Astrocyte of the hippocampus (primary cell): ENCODE data around the gene ARHGEF40.
"Not testable (repeated sequence)": the region's sequence is repeated elsewhere in the genome, so short reads cannot be mapped to it uniquely, and the experiment has no call there.

ENCODE experiments used
- DNase-seq: peaks from one replicate; pipeline ENCODE4 v3.0.0; 2011; ENCODE audit warnings: low read depth, low spot score

The ARHGEF40 gene

DNA sequence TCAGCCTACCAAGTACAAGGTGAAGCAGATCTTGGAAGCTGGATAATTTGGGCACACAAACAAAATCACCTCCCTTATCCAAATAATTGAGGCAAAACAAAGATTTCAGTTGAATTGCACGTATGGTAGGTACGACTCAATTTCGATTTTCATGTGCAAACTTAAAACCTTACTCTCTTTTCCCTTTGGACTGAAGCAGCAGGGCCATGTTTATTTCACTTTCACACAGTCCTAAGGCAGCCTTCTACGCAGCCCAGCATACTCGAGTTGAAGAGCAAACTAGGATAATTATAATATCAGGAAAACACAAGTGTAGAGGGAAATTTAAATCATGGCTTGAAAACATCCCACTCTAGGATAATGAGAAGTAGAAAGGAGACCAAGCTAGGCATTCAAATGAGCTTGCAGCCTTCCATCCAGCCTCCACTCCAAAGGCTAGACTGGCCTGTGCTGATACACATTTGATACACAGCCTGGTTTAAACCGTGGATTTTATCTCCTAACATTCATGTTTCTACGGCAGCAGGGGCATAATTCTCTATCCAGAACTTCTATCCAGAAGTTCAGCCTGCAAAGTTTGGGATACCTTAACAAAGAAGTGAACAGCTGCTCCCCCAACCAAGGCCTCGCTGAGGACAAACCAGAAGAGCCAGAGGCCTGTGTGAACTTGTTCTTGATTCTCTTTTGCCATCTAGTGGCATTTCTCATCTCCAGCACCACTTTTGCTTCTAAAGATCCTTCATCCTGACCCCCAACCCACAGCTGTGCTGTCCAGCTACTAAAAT, 30.3 kb upstream of the ARHGEF40 start:
- peak; percentile 74 for DNase-seq

DNA sequence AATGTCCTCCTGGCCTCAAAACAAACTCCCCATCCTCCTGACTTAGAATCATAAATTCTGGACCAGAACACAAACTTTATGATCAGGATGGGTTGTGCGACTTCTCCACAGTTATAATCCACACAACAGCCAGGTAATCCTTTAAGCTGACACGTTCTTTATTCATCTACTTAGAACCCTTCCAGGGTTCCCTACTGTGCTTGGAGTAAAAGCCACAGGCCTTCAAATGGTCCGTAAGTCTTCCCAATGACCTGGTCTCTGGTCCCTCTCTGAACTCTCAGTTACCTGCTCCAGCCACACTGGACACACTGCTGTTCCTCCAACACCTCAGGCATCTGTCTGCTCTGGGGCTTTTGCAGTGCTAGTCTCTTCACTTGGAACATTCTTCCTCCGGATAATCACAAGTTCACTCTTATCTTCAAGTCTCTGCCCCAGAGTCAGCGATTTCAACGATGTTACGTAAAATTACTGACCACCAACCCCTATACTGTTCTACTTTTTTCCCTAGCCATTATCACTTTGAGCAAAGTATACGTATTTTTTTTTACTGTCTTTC, 29.7 kb upstream of the ARHGEF40 start:
- no peak for DNase-seq

DNA sequence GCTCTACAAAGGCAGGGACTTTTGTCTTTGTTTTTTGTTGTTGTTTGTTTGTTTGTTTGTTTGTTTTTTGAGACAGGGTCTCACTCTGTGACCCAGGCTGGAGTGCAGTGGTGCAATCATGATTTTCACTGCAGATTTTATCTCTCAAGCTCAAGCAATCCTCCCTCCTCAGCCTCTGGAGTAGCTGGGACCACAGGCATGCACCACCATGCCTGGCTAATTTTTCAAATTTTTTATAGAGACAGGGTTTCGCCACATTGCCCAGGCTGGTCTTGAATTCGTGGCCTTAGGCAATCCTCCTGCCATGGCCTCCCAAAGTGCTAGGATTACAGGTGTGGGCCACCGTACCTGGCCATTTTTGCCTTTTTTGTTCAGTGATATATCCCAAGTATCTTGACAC, 29.2 kb upstream of the ARHGEF40 start:
- DNase-seq, result not testable (repeated sequence)

DNA sequence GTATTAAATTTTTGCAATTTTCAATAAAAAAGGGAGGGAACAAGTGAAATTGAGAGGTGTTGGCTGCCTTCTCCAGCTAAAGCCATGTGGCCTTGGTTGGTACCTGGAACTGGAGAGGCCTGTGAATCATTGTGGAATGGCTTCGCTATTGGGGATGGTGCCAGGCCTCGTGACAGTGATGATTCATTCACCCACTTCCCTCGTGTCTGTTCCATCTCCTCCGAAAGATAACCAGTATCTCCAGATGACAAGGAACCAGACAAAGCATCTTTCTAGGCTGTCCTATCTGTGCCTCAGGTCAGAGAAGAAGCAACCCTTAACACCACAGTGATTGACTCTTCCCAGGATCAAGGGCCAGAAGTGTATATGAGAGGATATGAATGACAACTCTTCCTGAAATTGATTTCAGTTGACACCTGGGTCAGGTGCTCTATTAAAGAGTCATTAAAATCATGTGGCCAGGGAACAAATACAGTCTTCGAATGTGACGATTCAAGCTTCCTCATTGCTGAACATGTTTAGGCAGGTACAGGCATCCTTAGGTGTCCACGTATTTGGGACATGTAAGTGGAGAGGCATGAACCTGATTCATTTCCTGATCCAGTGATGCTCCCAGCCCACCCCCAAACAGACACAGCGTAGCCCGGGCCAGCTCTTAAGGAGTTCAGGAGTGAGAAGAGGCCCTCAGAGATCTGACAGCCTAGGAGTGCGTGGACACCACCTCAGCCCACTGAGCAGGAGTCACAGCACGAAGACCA, 28.2 kb upstream of the ARHGEF40 start, which contains the start of gene RNASE7:
RNASE7 (plus strand) TSS at position 687 of the 758 bp plus-strand sequence. CDS start 631 bp downstream, outside the sequence.
- DNase-seq, result peak; percentile 34

DNA sequence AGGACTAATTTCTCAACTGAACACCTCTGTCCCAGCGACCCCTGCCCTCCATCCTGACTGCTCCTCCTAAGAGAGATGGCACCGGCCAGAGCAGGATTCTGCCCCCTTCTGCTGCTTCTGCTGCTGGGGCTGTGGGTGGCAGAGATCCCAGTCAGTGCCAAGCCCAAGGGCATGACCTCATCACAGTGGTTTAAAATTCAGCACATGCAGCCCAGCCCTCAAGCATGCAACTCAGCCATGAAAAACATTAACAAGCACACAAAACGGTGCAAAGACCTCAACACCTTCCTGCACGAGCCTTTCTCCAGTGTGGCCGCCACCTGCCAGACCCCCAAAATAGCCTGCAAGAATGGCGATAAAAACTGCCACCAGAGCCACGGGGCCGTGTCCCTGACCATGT, 27.2 kb upstream of the ARHGEF40 start:
- peak; percentile 51 for DNase-seq

DNA sequence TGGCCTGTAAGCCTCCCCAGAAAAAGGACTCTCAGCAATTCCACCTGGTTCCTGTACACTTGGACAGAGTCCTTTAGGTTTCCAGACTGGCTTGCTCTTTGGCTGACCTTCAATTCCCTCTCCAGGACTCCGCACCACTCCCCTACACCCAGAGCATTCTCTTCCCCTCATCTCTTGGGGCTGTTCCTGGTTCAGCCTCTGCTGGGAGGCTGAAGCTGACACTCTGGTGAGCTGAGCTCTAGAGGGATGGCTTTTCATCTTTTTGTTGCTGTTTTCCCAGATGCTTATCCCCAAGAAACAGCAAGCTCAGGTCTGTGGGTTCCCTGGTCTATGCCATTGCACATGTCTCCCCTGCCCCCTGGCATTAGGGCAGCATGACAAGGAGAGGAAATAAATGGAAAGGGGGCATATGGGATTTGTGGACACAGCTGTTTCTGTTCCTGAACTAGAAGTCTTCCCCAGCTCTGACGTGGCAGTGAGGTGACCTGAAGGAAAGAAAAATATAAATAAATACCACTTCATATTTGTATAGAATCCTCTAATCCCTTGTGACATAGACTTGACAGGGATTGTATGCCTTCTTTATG, 26.6 kb upstream of the ARHGEF40 start:
- no peak for DNase-seq

DNA sequence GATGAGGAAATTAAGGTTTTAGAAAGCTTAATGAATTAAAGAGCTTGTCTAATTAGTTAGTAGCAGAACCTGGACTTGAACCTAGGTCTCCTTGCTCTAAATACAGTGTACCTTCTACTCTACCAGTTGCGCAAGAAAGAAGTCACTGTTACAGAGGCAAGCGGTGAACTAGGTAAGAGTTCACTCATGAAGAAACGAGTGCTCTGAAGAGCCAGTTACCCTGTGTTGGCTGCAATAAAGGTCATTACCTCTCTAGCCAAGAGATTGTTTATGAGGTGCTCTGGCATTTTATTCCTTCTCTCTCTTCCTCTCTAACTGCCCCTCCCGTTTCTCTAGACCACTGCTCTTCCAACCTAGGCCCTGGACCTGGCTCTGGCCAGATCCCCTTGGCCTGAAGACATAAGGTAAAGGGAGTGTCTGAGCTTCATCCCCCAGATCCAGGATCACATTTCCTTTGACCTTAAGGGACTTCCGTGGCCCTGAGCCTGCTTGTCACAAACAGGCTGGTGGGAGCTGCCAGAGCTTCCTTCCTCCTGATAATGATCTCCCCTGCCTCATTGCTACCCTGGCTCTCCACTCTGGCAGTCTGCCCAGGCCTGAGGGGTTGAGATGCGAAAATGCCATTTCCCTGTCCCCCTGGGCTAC, 26.0 kb upstream of the ARHGEF40 start:
- DNase-seq, result no peak

DNA sequence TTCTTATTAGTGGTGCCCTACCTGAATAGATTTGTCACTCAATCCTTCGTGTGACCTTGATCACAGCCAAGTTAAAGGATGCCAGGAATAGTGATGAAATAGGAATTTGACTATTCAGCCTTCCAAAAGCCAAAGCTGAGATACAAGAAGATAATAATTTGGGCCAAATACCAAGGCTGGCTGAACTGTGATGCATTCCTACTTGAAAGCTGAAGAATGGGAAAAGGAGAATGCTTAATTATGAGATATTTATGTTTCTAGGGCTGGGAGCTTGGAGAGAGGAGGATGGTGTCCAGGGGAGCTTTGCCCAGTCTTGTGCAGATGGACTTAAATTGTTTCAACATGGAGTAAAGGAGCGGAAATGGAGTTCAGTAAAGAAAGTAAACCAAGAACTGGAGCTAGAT, 22.7 kb upstream of the ARHGEF40 start:
- no peak for DNase-seq

DNA sequence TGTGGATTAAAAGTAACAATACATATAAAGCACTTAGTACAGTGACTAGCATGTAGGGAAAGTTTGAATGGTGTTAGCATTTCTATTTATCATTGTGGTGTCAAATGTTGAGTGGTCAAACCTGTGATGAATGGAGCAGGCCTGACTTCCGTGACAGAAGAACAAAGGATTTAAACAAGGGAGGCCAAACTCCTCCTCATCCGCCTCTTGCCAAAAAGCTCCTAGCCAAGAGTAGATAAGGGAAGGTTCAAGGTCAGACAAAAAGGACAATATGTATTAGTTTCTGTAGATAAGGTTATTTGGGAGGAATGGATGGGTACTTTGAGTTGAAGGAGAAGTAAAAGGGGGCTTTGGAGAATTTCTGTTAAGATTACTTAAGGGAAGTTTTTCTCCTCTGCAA, 21.5 kb upstream of the ARHGEF40 start:
- no peak for DNase-seq

DNA sequence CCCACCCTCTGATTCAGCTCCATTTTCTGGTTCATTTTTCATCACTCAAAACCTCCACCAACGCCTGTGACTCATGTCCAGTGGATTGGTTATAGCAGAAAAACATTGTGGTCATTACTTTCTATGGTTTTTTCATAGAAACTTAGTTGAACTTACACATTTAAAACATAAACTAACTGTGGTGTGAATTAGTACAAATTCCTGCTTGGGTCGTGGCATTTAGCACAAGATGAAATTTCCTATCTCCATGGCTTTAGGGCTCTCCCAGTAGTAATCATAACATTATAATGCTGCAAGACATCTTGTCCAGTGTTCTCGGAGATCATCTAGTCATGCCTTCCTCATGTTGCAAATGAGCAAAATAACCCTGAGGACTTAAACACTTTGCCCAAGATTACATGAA, 20.8 kb upstream of the ARHGEF40 start:
- no peak for DNase-seq

DNA sequence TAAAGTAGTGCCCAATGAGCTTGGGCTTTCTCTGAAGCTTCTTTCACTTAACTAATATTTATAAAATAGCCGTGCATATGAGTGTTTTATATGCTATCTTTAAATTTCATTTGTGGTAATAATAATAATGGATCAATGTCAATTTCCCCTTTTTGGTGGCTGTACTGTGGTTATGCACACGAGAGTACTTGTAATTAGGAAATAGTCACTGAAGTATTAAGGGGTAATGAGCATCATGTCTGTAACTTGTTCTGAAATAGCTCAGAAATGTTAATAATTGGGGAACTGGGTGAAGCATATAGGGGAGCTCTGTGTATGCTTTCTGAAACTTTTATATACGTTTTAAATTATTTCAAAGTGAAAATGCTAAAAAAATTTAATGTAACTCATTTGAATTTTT, 19.5 kb upstream of the ARHGEF40 start:
- no peak for DNase-seq

DNA sequence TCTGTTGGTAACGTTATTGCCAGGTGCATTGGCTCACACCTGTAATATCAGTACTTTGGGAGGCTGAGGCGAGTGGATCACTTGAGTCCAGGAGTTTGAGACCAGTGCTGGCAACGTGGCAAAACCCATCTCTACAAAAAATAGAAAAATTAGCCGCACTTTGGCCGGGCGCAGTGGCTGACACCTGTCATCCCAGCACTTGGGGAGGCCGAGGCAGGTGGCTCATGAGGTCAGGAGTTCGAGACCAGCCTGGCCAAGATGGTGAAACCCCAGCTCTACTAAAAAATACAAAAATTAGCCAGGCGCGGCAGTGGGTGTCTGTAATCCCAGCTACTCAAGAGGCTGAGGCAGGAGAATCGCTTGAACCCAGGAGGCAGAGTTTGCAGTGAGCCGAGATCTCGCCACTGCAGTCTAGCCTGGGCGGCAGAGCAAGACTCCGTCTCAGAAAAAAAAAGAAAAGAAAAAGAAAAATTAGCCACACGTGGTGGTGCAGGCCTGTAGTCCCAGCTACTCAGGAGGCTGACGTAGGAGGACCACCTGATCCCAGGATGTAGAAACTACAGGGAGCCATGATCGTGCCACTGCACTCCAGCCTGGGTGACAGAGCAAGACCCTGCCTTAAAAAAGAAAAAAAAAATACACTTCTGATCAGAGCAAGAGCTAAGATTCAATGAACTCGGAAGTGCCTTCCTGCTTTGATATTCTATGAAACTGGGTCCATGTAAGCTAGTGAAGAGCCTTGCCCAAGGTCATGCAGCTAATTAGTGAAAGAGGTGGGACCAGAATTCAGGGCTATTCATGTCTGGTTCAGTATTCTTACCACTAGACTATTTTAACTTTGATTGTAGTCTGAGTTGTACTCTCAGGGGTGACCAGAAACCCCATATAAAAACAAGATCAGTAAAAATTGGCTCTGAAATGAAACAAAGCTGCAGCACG, 16.7 kb upstream of the ARHGEF40 start:
- DNase-seq, result no peak

DNA sequence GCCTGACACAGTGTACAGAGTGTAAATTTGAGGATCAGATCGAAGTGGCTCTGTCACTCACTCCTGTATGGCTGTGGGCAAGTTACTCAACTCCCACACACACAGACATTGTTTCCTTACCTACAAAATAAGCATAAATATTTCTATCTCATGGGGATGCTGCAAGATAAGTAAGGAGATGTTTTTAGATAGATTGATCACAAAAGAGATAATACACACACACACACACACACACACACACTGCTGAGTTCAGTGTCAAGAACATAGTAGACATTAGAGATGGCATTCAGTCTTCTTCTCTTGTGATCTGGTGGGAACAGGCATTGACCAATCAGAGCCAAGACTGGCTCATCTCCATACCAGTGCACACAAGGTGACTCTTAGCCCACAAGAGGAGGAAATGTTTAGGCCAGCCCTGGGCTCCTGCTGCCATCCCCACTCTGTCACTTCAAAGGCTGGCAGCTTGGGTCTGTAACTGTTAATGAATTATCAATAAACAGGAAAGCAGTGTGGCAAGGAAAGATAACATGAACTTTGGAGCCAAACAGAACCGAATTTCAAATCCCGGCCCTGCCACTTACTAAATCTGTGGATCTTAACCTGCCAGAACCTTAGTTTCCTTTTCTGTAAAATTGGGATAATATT, 15.9 kb upstream of the ARHGEF40 start:
- DNase-seq, result no peak

DNA sequence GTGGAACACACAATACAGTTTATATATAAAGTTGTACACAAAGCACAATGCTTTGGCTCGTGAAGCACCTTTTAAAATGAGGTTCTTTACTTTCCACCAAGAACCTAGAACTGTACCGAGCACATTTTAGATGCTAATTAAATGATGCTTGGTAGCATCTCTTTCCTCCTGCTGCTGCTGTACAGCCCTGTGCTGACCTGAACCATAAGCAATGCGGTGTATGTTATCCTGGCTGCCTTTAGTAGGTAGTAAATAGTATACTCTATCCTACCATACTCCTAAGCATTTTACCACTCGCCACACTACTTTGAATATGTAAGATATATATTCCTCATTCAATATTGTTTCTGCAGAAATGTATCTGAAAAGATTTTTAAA, 15.3 kb upstream of the ARHGEF40 start:
- no peak for DNase-seq

DNA sequence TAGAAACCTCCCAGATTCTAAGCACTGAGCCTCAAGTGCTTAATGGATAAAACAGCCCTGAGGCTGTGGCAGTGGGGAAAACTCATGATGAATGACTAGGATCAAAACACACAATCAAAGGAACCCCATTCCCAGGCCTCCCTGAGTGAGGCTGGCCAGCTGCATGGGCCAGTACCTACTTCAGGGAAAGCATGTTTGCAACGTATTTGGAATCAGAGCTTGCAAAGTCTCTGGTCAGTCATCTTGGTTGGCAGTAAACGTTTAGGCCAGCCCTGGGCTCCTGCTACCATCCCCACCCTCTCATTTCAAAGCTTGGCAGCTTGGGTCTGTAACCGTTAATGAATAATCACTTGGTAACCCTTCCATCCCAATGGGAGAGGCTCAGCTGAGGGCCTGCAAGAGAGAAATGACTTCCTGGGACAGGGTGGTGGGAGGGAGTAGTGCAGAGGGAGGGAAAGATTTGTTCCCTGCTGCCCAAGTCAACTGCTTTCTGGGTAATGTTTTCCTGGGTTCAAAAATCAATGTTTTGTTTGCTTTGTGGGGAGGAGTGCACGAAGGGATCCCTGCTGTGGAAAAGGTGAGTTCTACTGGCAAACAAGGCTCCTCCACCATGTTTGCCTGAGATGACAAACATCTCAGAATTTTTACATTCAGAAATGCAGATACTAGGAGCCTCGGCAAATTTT, 14.5 kb upstream of the ARHGEF40 start:
- no peak for DNase-seq

DNA sequence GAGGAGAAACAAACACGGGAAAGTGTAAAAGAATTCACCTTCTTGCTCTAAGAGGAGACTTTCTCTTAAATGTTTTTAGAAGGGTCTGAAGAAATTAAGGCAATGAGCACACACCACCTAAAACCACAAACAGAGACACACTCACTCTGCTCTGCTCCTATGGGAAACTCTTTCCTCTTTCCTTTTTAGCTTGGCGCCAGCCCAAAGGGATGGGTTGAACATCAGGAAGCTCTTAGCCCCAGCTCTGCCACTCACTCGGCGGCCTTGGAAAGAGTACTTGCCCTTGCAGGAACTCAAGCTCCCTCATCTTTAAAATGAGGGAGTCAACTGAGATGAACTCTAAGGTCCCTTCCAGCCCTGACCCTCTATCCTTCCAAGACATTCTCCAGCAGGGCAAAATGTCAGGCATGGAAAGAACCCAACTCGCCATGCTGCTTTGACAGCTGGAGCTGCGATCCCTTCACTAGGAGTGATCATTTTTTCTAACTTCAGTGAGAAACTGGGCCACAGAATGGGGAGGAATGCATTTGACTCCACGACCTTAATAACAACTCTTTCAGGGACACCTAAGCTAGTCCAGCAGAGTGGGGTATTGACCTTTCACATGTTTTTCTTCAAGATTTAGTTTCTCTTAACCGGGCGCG, 13.5 kb upstream of the ARHGEF40 start:
- DNase-seq, result no peak

DNA sequence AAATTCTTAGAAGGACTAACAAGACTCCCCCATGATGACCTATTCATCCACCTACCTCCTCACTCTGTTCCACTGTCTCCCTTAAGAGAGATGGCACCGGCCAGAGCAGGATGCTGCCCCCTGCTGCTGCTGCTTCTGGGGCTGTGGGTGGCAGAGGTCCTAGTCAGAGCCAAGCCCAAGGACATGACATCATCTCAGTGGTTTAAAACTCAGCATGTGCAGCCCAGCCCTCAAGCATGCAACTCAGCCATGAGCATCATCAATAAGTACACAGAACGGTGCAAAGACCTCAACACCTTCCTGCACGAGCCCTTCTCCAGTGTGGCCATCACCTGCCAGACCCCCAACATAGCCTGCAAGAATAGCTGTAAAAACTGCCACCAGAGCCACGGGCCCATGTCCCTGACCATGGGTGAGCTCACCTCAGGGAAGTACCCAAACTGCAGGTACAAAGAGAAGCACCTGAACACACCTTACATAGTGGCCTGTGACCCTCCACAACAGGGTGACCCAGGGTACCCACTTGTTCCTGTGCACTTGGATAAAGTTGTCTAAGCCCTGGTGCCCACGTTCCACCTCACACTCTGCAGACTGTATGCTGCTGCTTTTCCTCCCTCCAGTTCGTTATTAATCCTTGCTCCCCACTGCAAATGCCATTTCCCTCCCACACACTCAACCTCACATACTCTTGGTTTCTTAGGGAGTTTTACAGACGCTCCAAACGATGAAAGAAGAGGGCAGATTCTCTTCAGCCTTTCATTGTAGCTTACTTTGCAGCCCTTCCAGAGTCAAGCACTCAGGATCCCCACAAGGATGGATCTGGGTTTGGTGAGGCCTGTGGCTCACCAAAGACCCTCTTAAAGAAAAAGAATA, 12.1 kb upstream of the ARHGEF40 start, which contains the start of gene RNASE8:
RNASE8 (plus strand) TSS at position 20 of the 873 bp plus-strand sequence; CDS start at position 91, 71 bp downstream.
- peak; percentile 35 for DNase-seq

DNA sequence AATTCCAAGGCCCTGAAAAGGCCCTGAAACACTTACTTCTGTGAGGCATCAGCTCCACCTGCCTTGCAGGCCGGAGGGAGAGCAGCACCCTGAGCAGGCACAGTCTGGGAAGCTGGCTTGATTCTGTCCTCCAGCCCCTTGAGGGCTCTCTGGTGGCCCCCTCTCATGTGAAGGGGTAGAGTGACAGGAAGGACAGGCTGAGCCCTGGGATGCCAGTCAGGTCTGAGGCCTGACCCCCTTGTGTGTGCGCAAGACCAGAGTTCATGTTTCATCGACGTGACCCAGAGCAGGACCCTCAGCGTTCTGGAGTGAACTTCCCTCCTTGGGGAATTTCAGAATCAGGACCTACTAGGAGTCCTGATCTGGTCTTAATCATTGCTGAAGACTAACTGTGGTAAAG, 11.2 kb upstream of the ARHGEF40 start:
- DNase-seq, result no peak
